K562 (cell line): ENCODE results near the gene NISCH. TPM values are rescaled to one million over a fixed set of nuclear protein-coding genes. Genes with fewer than 3 reads are reported as not detected.

Source experiments
- DDX20 ChIP-seq: fragments of 450-650 bp; IDR thresholded peaks from 2 replicates; pipeline ENCODE4 v1.6.1; 2016; ENCODE audit warnings: missing genetic modification characterization, low read depth, mild to moderate bottlenecking, missing compliant biosample characterization, moderate library complexity
- ZNF3 ChIP-seq: fragments of 250-450 bp; sonication (Bioruptor Pico); IDR thresholded peaks from 2 replicates; pipeline ENCODE4 v1.5.0; 2021; ENCODE audit warnings: mild to moderate bottlenecking, moderate library complexity
- ZNF766 ChIP-seq: fragments of 200-800 bp; sonication (Bioruptor generic); conservative IDR thresholded peaks from 2 replicates; pipeline ENCODE4 v1.6.1; 2016; ENCODE audit warnings: missing genetic modification characterization, missing compliant biosample characterization
- polyA plus RNA-seq, 8 experiments: library from polyadenylated mRNA; depleted of rRNA in 4 of 8; stranded (reverse) in 5 of 8; unstranded in 3 of 8; fragments of >200 nt; fragmentation: Nextera tagmentation in 2 of 8; fragmentation: Illumina TruSeq in 1 of 8; extraction: Ambion mirVana in 2 of 8; extraction: Trizol in 1 of 8; gene quantifications; 2 replicates each; pipeline versions ENCODE4 v1.2.1 to v1.2.3, GENCODE V29; 2011 to 2014; ENCODE audit warnings: inconsistent platforms in 1 of 8, missing spikeins in 1 of 8
- total RNA-seq, 7 experiments: library from RNA; depleted of rRNA in 6 of 7; stranded (reverse); fragments of >200 nt in 6 of 7; fragmentation: Illumina TruSeq in 2 of 7; extraction: Trizol in 2 of 7; gene quantifications; 2 replicates each; pipeline versions ENCODE4 v1.2.1 to v1.2.3, GENCODE V29; 2011 to 2021; ENCODE audit warnings: low replicate concordance in 1 of 7
- TF ChIP-seq, protein P1 (sequence below), 2 experiments: fragments of 450-650 bp in 1 of 2; IDR thresholded peaks; 2 replicates each; pipeline ENCODE4 v1.6.1; 2011 to 2017; ENCODE audit warnings: low read depth in 2 of 2, antibody characterized with exemption in 1 of 2, borderline replicate concordance in 1 of 2, low read length in 1 of 2, mild to moderate bottlenecking in 1 of 2, mixed read lengths in 1 of 2; ENCODE audit not compliant: control insufficient read depth in 1 of 2
- TF ChIP-seq, protein P2 (sequence below): sonication (generic); formaldehyde crosslinking; IDR thresholded peaks from 2 replicates; pipeline ENCODE4 v1.8.0; 2022; ENCODE audit warnings: mild to moderate bottlenecking, missing genetic modification reagents

Gene NISCH
- total and polyA plus RNA-seq, 9 of the 15 experiments (the other 6 are each of a cell fraction or from before 2014, with no cell fraction given), result 0.44 to 43.5 (median 23.4) TPM

DNA sequence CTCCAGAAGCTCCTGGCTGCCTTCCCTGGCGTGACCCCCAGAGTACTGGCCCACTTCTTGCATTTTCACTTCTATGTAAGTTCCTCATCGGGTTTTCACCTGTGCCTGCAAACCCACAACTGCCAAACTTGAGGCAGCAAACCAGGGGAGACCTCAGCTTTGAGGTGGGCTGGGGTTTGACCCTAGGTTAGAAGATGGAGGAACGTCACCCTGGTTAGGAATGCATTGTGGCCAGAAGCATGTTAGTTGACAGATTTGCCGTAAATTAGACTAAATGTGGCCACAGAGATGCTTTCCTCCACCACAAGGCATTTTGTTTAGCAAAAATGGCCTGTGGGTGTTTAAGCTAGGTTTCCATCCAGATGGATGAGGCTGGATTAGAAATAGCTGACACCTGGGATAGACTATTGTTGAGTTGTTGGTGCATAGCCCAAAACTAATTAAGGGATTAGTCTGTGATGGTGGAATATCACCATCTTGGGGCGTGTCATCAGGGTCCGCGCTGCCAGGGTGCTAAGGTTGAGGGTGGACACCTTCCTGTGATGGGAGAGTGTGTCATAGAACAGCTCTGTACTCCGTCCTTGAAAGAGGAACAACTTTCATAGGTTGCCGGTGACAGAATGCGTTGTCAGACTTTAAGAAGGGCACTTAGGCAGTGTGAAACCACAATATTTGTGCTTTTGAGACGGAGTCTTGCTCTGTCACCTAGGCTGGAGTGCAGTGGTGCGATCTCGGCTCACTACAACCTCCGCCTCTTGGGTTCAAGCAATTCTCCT is 3.6 kb downstream of the NISCH start (continued):
- TF ChIP-seq, protein P1, sequence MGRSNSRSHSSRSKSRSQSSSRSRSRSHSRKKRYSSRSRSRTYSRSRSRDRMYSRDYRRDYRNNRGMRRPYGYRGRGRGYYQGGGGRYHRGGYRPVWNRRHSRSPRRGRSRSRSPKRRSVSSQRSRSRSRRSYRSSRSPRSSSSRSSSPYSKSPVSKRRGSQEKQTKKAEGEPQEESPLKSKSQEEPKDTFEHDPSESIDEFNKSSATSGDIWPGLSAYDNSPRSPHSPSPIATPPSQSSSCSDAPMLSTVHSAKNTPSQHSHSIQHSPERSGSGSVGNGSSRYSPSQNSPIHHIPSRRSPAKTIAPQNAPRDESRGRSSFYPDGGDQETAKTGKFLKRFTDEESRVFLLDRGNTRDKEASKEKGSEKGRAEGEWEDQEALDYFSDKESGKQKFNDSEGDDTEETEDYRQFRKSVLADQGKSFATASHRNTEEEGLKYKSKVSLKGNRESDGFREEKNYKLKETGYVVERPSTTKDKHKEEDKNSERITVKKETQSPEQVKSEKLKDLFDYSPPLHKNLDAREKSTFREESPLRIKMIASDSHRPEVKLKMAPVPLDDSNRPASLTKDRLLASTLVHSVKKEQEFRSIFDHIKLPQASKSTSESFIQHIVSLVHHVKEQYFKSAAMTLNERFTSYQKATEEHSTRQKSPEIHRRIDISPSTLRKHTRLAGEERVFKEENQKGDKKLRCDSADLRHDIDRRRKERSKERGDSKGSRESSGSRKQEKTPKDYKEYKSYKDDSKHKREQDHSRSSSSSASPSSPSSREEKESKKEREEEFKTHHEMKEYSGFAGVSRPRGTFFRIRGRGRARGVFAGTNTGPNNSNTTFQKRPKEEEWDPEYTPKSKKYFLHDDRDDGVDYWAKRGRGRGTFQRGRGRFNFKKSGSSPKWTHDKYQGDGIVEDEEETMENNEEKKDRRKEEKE (IDR thresholded peaks at IDR 0.05; ENCODE audit: borderline replicate concordance in 1 of 2, control insufficient read depth in 1 of 2, low read depth in 2 of 2, low read length in 1 of 2), result no peak
- TF ChIP-seq ZNF766 (CRISPR knock-in tag) (no peak), DDX20 (tag) (no peak), ZNF3 (no peak)
- TF ChIP-seq, protein P2, sequence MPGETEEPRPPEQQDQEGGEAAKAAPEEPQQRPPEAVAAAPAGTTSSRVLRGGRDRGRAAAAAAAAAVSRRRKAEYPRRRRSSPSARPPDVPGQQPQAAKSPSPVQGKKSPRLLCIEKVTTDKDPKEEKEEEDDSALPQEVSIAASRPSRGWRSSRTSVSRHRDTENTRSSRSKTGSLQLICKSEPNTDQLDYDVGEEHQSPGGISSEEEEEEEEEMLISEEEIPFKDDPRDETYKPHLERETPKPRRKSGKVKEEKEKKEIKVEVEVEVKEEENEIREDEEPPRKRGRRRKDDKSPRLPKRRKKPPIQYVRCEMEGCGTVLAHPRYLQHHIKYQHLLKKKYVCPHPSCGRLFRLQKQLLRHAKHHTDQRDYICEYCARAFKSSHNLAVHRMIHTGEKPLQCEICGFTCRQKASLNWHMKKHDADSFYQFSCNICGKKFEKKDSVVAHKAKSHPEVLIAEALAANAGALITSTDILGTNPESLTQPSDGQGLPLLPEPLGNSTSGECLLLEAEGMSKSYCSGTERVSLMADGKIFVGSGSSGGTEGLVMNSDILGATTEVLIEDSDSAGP (CRISPR knock-in tag), result no peak
